ENCODE results near the gene MIPEP. TPM values are rescaled to one million over a fixed set of nuclear protein-coding genes. Genes with fewer than 3 reads are reported as not detected.

The MIPEP gene
- total and polyA plus RNA-seq, 9 of the 15 experiments (the other 6 are each of a cell fraction or from before 2014, with no cell fraction given) = 1.7 to 19.3 (median 13.1) TPM

- in situ Hi-C loops (cut with MboI) = no loop called here
- no peaks in the 10 kb centered on the region for H3K9me1 ChIP-seq (ENCODE audit: control insufficient read depth, insufficient read depth, low read length)
- CTCF ChIA-PET (ENCODE audit: low intra/inter-chr PET ratio) = no interaction called here
- H3K27me3 ChIP-seq (ENCODE audit: control insufficient read depth in 2 of 2, insufficient read depth in 2 of 2, low read length in 2 of 2) = no peaks in the 10 kb centered on the region
- intact Hi-C loops (cut with micrococcal nuclease) = no loop called here
- no peaks in the 10 kb centered on the region for H3K4me1 ChIP-seq (replicated peaks in 1 of 2; ENCODE audit: control insufficient read depth in 2 of 2, insufficient read depth in 2 of 2, low read length in 2 of 2)
- no peak overlapping the region for H3K4me2 ChIP-seq (ENCODE audit: insufficient read depth, low read length)
- DNase-seq (ENCODE audit: extremely low read depth in 1 of 4, low spot score in 3 of 4) (no peak), ATAC-seq (no peak), FAIRE-seq (no peak)
- WGBS (ENCODE audit: insufficient coverage, low coverage, missing lambda C conversion rate) = 61% methylated on average over 2 of the region's 2 CpGs
- H3K9me3 ChIP-seq (replicated peaks; ENCODE audit: control insufficient read depth, insufficient read depth, low read depth, low read length) = no peaks in the 10 kb centered on the region
- POLR2A ChIA-PET = no interaction called here
- no peaks in the 10 kb centered on the region for H3K79me2 ChIP-seq (ENCODE audit: control insufficient read depth, insufficient read depth, low read length)
- no peak overlapping the region for H3K9ac ChIP-seq (ENCODE audit: insufficient read depth in 1 of 2, low read depth in 2 of 2, low read length in 2 of 2)
- no peak overlapping the region for H2AFZ ChIP-seq (ENCODE audit: low read depth, low read length)
- H4K20me1 ChIP-seq (replicated peaks; ENCODE audit: control insufficient read depth, insufficient read depth, low read length) = no peaks in the 10 kb centered on the region
- H3K27ac ChIP-seq (ENCODE audit: extremely low read depth, low read depth, low read length) = no peak overlapping the region
- no TSS peak for BruUV-seq (replicated peaks)
- no peaks in the 10 kb centered on the region for H3K36me3 ChIP-seq (ENCODE audit: control insufficient read depth, insufficient read depth, low read length)
- no peak overlapping the region for H3K4me3 ChIP-seq
- TF ChIP-seq ZBTB12 (CRISPR knock-in tag; IDR thresholded peaks at IDR 0.05) = no peak
- no peak for TF ChIP-seq FIP1L1 (IDR thresholded peaks at IDR 0.05; ENCODE audit: low read depth, low read length, poor library complexity, severe bottlenecking)
- TF ChIP-seq NONO (IDR thresholded peaks at IDR 0.05; ENCODE audit: low read depth in 2 of 2, low read length in 1 of 2) = no peak
- TF ChIP-seq POLR3G (IDR thresholded peaks at IDR 0.05; ENCODE audit: extremely low read depth, insufficient read length, insufficient replicate concordance) = no peak
- TF ChIP-seq KDM2B (CRISPR knock-in tag; IDR thresholded peaks at IDR 0.05) = no peak
- no peak for TF ChIP-seq PATZ1 (CRISPR knock-in tag; IDR thresholded peaks at IDR 0.05; ENCODE audit: borderline replicate concordance)
- no peak for TF ChIP-seq EP400 (IDR thresholded peaks at IDR 0.05)
- TF ChIP-seq TCFL5 (CRISPR knock-in tag; conservative IDR thresholded peaks at IDR 0.05) = no peak
- TF ChIP-seq BRF2 (IDR thresholded peaks at IDR 0.05; ENCODE audit: borderline replicate concordance, insufficient read depth, insufficient read length) = no peak
- no peak for TF ChIP-seq SOX6 (IDR thresholded peaks at IDR 0.05)
- no peak for TF ChIP-seq KLF10 (CRISPR knock-in tag; IDR thresholded peaks at IDR 0.05)
- TF ChIP-seq POLR2H (tag; IDR thresholded peaks at IDR 0.05; ENCODE audit: low read depth) = no peak
- no peak for TF ChIP-seq RFX7 (CRISPR knock-in tag; IDR thresholded peaks at IDR 0.05)
- TF ChIP-seq ZC3H11A (IDR thresholded peaks at IDR 0.05; ENCODE audit: low read depth, low read length) = no peak
- TF ChIP-seq ZMIZ1 (IDR thresholded peaks at IDR 0.05; ENCODE audit: low read depth in 2 of 2, low read length in 2 of 2) = no peak
- TF ChIP-seq GTF2F1 (IDR thresholded peaks at IDR 0.05; ENCODE audit: low read depth, low read length) = no peak
Observed at GRCh38 chr13:23817136-23817535, 72.1 kb downstream of the MIPEP start.

All from K562 (cell line).